ENCODE data around the gene NCK1.

DNA sequence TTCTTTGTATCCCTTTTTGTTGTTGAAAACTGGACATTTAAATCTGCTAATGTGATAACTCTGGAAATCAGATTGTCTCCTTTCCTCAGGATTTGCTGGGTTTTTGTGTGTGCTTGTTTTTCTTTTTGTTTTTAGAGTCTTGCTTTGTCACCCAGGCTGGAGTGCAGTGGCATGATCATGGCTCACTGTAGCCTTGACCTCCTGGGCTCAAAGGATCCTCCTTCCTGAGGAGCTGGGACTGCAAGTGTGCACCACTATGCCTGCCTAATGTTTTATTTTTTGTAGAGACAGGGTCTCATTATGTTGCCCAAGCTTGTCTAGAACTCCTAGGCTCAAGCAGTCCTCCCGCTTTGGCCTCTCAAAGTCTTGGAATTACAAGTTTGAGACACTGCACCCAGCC lies 51.2 kb downstream of the NCK1 start:
- TF ChIP-seq POLR2A (IDR thresholded peaks at IDR 0.05): no peak
- TF ChIP-seq, protein P1, sequence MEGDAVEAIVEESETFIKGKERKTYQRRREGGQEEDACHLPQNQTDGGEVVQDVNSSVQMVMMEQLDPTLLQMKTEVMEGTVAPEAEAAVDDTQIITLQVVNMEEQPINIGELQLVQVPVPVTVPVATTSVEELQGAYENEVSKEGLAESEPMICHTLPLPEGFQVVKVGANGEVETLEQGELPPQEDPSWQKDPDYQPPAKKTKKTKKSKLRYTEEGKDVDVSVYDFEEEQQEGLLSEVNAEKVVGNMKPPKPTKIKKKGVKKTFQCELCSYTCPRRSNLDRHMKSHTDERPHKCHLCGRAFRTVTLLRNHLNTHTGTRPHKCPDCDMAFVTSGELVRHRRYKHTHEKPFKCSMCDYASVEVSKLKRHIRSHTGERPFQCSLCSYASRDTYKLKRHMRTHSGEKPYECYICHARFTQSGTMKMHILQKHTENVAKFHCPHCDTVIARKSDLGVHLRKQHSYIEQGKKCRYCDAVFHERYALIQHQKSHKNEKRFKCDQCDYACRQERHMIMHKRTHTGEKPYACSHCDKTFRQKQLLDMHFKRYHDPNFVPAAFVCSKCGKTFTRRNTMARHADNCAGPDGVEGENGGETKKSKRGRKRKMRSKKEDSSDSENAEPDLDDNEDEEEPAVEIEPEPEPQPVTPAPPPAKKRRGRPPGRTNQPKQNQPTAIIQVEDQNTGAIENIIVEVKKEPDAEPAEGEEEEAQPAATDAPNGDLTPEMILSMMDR (IDR thresholded peaks at IDR 0.05): no peak
